Cerebellar nuclear complex (tissue), 1 donor: ENCODE data around the gene PIP4K2A.
"Not testable (repeated sequence)": the region's sequence is repeated elsewhere in the genome, so short reads cannot be mapped to it uniquely, and the experiment has no call there.

Experiments used
- DNase-seq, 2 experiments: peaks; one replicate each; lab custom pipeline; 2025; lab: John Stamatoyannopoulos, UW

PIP4K2A gene

DNA sequence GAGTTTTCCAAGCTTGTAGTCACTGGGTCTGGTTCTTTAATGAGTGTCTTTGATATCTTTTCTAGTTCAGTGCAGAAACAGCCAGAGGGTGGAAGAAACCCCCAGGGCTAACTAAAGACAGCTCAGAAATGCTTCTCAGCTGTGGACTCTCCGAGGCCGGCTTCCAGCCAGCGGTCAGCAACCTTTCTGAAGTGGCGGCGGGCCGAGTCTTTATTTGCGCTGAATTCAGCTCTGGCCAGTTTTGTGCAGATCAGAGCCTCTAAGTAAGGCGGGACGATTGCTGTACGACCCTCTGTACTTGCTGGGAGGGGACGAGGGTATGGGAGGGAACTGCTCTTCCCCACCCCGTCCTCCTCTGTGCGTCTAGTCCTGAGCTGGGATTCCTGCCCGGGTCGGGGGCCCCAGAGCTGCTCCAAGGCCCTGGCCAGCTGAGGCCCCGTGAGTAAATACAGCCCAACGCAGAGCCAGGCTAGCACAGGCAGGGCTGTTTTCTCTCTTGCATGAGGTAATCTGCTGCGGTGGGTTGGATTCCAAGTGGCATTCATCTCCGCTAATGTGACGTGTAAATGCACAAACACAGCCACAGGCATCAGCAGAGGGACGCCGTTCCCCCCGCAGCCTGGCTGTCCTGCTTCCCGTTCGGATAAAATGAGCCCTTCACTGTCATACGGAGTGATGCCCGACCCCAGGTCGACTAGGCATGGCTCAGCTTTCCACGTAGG is 159.8 kb downstream of the PIP4K2A start:
- DNase-seq, result no peak

DNA sequence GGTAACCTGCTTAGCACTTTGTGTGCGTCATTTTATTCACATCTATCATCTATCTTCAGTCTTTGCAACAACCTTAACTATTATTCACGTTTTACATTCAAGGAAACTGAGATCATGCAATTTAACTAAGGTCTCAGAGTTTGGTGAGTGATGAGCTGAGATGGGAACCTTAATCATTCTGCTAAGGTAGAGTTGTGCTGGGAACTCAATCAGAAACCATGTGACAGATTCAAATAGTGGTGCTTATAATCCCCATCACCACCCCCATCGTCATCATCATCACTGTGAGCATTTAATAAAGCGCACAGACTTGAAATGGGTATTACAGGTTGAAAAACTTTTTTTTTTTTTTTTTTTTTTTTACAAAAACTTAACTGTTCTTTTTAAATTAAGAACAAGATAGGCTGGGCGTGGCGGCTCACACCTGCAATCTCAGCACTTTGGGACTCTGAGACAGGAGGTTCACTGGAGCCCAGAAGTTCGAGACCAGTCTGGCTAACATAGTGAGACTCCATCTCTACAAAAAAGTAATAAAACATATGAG is 160.9 kb downstream of the PIP4K2A start:
- DNase-seq, result no peak

DNA sequence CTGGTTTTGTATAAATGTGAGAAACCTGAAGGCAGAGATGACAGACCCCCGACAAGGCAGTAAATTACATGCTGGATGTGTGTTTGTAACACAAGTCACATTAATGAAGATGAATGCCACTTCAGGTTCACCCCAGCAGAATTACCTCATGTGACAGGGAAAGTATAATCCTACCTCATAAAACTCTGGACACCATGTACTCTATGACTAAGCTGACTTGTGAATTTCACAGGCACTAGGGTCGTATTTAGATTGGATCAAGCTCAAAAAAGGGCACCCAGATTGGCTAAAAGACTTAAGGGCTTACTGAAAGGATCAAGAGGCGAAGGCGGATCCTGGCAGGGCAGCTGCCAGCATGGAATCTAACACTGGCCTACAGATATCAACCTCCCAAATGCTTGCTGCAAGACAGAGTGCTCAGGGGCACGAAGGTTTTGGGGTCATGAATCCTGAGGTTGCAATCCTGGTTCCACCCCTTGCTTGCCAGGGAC is 161.4 kb downstream of the PIP4K2A start:
- no peak for DNase-seq

DNA sequence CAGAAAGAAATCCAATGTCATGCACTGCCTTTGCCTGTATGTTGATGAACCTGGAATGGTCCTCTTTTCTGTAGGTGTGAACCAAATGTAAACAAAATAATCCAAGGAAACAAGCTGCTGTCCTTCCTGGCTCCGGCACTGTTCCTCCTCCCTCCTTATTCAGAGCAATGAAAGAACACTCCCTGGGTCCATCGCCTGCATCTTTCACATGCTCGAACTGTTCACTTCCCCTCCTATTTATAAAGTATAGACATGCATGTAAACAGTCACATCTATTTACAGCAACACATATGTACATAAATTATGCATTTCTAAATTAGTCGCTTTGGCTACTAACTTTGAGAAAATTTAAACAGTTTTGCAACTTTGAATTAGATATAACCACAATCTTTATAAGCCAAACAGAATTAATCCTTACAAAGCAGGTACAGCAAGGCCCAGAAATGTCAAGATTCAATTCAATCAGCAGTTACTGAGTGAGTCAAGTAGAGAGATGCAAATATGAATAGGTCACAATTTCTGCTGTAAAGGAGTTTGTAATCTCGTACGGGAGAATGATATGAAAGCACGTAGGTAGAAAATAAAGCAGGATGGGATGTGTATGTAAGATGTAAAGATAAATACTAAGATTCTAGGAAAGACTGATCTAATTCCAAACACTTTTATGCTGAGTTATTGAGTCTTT is 162.6 kb downstream of the PIP4K2A start:
- no peak for DNase-seq

DNA sequence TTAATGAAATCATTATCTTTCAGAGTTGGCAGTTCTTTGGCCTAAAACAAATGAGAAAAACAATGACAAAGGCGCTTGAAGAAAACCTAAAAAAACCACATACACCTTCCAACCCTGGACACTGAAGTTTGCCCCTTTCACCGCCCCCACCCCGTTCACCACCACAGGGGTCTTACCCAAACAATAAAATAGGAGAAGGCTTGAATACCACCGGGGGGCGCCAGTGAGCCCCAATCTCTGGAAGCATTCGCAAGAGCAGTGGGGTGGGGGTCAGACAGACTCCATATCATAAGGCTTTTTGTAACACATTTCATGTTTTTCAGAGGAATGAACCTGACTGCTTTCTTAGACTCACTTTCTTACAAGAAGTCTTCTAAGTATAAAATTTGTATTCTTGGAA is 163.6 kb downstream of the PIP4K2A start:
- DNase-seq, result no peak

DNA sequence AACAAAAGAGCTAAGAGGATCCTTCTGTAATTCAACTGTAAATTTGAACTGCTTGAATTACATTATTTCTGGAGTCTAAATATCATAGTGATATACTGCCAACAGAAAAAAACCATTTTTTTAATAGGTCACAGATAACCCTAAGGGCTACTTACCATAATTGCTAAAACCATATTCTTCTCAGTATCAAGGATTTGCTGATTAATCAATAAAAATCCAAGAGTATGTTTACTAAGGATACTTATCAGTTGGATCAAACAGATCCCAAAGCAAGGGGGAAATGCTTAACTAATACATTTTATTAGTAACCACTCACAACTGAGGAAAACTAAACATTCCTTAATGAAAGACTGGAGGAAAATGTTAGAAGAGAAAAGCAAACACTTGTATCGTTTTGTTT is 166.0 kb downstream of the PIP4K2A start:
- no peak for DNase-seq

DNA sequence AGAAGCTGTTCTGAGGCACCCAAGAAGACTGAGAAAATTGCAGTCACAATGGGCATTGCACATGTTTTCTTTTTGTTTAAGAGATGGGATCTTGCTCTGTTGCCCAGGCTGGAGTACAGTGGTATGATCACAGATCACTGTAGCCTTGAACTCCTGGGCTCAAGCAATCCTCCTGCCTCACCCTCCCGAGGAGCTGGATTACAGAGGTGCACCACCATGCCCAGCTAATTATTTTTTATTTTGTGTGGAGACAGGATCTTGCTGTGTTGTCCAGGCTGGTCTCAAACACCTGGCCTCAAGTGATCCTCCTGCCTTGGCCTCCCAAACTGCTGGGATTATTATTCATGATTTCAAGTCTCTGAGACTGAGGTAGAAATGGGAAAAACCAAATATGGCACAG is 168.7 kb downstream of the PIP4K2A start:
- DNase-seq, result no peak

DNA sequence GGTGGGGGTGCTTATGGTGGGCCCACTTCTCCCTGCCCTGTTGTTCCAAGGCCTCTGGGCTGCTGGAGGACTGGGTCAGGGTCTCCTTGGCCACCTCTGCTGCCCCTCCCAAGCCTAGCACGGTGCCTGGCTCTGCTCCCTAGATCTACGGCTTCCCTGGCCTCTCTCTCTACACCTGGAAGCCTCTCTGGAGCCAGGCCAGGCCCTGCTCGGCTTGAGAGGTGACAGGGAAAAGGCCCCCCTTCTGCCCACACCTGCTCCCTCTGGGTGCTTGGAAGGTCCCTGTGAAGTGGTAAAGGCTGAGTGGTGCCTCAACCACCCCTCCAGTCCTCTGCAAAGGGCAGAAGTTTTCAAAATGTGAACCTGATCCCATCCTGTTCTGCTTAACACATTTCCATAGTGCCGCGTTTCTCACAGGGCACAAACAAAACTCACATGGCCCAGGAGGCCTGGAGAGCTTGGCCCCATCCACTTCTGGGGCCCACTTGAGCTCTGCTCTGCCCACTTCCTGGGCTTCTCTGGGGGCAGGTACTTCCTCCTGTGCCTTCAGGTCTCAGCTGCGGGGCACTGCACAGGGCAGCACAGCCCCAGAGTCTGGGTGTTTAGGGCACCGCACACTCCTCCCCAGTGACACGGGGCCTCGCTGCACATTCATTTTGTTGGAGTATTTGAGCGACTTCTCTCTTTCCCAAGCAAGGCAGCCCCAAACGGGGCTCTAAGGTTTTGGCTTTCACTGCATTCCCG is 169.9 kb downstream of the PIP4K2A start:
- no peak for DNase-seq

DNA sequence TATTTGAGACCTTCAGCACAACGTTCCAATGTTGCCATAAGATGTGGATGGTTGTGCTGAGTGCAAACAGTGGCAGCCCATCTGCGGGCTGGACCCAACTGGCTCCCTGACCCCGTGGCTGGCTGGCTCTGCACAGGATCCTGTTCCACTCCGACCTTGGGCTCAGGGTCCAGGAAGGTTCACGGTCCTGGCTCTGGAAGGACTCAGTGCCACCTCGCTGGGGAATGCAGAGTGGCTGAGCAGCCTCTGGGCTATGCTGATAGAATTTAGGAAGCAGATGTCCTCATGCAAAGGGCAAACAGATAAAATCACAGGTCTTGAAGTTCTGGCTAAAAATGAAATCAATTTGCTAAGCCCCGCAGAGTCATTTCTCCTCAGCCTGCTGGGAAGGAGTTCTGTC is 171.6 kb downstream of the PIP4K2A start:
- no peak for DNase-seq

DNA sequence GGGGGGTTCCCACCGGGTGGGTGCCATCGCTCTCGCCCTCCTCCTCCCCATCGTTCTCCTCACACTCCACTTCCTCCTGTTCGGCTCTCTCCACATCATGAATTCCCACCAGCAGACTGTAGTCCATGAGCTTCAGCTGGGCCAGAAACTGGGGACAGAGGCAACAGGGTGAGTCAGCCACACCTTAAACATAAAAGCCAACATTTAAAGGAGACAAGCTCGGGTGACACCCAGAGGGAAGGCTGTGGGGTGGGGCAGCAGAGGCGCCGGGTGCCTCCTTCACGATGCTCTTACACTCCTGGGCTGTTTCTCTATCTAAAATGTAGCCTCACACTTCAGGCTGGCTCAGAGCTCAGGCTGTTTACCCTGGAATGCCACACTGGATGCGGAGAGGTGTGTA is 172.5 kb downstream of the PIP4K2A start:
- no peak for DNase-seq

DNA sequence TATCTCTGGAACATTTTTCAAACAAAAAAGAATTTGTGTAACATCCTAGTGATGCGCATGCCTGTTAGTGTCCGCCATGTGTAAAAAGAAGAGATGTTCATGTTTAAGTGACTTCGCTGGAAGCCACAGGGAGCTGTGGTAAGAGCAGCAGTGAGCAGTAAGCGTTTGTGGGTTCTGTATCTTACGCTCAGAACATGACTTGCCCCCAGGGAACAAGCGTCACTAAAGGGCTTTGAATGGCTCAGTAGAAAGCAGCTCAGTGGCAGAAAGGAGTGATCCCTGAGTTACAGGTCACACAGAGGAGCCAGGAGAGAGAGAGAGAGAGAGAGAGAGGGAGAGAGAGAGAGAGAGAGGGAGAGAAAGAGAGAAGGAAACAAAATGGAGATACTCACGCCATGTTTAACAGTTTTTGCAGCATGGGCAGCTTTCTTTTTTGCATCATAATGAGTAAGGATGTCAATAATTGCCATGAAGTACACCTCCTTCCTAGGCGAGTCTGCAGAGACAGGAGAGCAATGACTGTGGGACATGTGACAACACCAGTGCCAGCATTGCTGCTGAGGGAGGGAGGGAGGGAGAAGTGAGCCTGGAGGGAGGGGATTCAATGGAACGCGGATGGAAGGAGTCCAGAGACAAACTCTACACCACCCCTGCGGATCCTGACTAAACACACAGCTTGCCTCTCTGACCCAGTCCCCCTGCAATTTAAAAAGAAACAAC is 174.6 kb downstream of the PIP4K2A start:
- DNase-seq, result no peak

DNA sequence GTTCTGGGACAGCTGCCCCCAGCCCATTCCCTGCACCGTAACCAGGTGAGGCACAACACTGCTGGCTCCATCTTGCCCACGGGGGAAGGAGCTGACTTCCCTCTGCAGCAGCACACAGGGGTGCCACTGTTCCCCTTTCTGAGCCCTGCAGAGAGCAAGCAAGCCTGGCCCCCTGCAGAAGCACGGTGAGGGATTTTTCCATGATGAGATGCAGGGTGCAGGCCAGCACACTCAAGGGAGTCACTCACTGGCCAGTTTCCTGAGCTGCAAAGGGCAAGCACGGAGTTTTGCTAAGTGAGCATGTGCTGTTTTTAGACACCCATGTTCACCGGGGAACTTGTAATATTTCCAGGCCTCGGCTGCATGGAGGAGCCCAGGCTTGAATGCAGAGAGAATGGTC is 176.6 kb downstream of the PIP4K2A start:
- no peak for DNase-seq

DNA sequence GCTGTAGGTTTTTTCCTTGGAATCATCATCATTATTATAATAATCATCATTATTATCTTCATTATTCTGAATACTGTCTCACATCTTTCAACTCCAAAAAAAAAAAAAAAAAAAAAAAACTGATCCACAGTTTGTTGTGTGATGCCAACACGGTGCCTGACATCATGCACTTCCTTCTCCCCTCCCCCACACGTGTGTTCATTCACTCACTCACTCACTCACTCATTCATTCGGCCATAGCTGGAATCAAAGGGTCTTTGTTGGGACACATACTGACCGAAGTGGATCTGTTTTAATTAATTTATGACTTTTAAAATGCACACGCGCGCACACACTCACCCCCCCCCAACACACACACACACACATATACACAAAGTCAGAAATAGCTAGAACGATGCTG is 177.8 kb downstream of the PIP4K2A start:
- DNase-seq, result no peak

DNA sequence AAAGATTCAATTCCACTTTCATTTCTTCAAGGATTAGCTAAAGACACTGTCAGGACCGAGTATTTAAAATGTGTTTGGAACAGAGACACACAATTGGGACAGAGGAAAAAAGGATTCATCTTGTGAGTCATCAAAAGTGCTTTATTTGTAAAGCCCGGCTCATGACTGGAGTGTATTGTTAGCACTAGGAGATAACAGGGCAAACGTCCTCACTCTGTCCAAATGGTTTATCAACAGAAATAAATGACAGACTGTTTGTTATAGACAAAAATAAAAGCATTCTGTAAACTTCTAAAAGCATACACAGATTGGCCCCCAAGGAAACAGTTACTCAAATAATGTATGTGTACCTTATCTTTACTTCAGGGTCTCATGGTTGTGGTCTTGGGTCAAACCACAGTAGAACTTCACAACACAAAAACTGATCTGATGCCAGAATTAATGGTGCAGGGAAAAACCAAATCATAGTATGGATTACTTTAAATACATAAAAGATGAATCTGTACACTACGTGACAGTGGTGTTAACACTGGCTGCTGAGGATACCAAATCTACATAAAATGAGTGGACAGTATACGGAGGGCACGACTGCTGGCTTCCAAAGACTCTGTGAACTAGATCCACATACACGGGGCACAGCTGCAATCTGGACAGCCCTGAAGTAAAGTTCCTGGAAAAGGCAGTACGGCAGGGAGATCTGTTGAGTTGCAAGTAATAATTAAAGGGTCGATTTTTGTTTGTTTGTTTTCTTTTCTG is 179.4 kb downstream of the PIP4K2A start:
- no peak for DNase-seq

DNA sequence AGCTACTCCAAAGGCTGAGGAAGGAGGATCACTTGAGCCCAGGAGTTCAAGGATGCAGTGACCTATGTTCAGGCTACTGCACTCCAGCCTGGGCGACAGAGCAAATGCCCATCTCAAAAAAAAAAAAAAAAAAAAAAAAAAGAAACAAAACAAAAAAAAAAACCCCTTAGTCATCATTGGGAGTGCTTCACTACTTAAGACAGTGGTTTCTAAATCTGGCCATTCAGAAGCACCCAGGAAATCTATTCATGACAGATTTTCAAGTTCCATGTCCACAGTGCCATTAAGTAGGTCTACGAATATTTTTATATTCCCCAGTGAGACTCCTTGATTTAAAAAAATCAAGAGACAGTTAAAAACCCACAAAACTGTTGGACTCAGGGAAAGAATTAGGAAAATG is 182.9 kb downstream of the PIP4K2A start:
- no peak for DNase-seq

DNA sequence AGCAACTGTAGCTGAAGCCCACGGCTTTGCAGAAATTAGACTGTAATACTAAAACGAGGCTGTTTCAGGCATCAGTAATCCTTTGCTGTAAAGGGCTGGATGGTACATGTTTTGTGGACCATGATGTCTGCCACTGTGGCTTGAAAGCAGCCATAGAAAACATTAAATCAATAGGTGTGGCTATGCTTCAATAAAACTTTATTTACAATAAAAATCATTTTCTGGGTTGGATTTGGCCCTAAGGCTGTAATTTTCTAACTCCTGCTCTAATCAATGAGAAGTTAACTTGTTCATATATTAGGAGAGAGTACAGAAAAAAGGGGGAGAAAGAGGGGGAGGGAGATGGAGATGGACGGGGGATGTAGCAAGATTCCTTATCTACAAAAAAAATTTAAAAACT is 183.4 kb downstream of the PIP4K2A start:
- DNase-seq, result no peak

DNA sequence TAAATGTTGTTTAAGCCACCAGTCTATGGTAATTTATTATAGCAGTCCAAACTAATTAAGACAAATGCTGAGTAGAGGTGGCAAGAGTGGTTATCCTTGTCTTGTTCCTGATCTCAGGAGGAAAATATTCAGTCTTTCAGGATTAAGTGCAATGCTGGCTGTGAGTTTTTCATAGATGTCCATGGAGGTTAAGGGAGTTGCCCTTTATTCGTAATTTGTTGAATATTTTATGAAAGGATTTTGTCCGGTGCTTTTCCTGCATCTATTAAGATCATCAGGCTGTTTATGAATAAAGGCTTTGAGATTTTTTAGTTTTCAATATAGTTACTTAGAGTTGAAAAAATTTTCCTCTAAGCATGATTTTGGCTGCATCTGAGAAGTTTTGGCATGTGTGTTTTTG is 186.9 kb downstream of the PIP4K2A start:
- DNase-seq, result no peak

DNA sequence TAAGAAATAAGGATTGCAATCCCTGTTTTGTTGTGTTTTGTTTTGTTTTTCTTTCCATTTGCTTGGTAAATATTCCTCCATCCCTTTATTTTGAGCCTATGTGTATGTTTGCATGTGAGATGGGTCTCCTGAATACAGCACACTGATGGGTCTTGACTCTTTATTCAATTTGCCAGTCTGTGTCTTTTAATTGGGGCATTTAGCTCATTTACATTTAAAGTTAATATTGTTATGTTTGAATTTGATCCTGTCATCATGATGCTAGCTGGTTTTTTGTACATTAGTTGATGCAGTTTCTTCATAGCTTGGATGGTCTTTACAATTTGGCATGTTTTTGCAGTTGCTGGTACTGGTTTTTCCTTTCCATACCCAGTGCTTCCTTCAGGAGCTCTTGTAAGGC is 190.0 kb downstream of the PIP4K2A start:
- not testable (repeated sequence) for DNase-seq

DNA sequence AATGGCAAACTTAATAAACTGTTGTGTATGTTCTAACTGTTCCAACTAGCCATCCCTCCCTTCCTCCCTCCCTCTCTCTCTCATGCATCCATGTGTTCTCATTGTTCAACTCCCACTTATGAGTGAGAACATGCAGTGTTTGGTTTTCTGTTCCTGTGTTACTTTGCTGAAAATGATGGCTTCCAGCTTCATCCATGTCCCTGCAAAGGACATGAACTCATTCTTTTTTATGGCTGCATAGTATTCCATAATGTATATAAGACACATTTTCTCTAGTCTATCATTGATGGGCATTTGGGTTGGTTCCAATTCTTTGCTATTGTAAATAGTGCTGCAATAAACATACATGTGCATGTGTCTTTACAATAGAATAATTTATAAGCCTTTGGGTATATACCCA is 193.7 kb downstream of the PIP4K2A start:
- DNase-seq, result not testable (repeated sequence)

DNA sequence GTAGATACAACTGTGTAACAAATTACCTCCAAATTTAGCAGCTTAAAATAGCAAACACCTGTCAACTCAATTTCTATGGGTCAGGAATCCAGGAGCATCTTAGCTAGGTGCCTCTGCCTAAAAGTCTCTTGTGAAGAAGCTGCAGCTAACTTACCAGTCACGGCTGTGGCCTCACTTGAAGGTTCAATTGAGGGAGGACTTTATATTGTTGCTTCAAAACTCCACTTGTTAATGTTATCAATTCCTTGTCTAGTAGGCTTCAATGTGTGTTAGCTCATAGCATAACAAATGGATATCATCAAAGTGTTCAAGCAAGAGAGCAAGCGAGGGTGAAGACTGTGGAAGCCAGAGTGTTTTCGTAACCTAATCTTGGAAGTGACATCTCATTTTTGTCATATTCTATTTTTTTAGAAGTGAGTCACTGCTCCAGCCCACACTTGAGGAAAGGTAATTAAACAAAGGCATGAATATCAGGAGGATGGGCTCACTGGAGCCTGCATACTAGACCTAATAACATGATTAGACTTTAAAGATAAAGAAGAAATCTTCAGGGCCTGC is 196.1 kb downstream of the PIP4K2A start:
- no peak for DNase-seq

DNA sequence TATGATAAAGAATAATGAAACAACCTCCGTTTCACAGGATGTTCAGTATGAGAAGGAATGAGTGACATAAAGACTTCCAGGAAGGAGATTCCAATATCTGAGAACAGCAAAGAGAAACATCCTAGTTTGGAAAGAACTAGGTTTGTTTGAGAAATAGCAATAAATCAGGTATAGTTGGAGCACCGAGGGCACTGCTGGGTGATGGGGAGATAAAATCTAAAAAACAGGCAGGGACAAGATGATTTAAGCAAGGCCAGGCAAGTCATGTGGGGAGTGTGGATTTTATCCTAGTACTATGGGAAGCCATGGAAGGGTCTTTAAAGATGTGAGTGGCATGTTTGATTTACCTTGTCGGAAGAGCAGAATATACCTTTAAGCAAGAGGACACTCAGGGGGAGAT is 199.4 kb downstream of the PIP4K2A start:
- no peak for DNase-seq
